CD4-positive, alpha-beta T cell treated with Interleukin-15 for 1 hour (primary cell): ENCODE measurements around the gene URAD.
"Not testable (repeated sequence)": the region's sequence is repeated elsewhere in the genome, so short reads cannot be mapped to it uniquely, and the experiment has no call there.

Source experiments
- DNase-seq: peaks from one replicate; pipeline ENCODE4 v3.0.0-alpha.2; 2020

URAD gene, protein sequence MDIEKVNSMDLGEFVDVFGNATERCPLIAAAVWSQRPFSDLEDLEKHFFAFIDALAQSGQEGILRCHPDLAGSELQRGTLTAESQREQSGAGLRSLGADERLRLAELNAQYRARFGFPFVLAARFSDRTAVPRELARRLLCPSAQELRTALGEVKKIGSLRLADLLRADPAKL

DNA sequence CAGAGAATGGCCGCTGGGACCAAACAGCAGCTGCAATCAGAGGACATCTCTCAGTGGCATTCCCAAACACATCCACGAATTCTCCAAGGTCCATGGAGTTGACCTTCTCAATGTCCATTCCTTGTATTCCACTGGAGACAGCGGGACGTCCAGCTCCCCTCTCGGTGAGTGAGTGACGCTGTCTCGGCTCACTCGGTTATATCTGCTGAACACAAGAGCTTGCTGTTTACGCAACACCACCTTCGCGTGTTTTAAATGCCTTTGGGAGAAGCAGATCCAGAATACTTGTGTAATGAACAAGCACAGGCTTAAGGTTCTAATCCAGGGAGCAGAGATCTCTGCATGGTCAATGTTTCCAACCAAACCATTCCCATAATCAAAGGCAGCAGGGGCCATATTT lies at the start of gene URAD:
Gene URAD, minus strand, starts transcription at position 174 of the 400 bp plus-strand sequence. Its CDS starts 56 bp downstream, at position 118.
- no peak for DNase-seq

GRCh38 chr13:28037399-28037798 lies 48.9 kb upstream of the URAD start:
- DNase-seq = no peak

DNA sequence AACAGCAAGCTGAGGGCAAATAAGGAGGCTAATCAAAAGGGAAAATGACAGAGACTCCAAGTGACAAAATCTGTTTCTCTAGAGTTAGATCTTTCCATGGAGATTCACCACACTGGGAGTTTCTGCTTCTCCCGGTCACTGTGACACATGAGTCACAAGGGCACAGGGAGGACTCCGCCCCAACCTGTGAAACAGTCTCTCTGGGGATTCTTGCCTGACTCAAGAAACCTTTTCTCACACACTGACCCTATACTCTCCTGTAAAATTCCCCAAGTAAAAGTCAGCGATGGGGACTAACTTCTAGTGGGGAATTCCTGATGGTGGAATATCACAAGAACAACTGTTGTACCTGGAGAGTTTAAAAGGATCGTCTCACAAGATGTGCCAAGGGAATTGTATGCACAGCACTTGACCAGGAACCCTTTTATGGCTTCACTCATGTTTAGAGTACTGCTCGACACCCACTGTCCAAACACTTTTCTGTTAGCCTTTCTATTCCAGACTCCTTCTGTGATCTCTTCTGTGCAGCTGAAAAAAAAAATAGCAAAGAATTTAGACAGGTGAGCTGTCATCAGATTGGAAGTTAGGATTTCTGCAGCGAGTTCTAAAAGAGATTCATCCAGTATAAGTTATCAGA lies 46.8 kb upstream of the URAD start:
- no peak for DNase-seq

- DNase-seq = no peak
Measured at GRCh38 chr13:28033894-28034655, 45.6 kb upstream of the URAD start.

DNA sequence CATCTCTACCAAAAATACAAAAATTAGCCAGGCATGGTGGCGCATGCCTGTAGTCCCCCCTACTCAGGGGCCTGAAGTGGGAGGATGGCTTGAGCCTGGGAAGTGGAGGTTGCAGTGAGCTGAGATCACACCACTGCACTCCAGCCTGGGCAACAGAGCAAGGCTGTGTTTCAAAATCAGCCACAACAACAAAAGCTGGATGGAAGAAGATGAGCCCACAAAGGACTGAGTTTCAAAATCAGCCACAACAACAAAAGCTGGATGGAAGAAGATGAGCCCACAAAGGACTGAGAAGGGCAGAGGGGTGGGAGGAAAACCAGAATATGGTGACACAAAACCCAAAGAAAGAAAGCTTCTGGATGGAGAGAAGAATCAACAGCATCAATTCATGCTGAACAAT lies 43.9 kb upstream of the URAD start:
- DNase-seq = not testable (repeated sequence)

DNA sequence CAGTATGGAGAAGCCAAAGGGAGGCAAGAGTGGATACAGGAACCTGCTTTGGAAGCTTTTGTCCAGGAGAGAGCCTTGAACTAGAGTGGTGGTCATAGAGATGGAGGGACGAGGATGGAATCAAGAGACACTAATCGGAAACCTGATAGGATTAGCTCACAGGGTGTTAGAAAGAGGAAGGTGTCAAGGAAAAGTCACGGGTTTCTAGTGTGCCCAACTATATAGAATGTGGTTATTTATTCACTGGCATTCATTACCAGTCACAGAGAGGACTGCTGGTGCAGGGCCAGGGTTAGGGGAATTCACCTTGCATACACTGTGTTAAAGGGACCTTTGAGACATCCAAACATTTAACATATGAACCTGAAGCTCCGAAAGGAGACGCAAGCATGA lies 43.4 kb upstream of the URAD start:
- DNase-seq = no peak

- peak; percentile 53 for DNase-seq
Measured at GRCh38 chr13:28031220-28031895, 42.9 kb upstream of the URAD start.

- no peak for DNase-seq
Measured at GRCh38 chr13:28027607-28028364, 39.3 kb upstream of the URAD start.

- DNase-seq = no peak
Measured at GRCh38 chr13:28027071-28027470, 38.6 kb upstream of the URAD start.

DNA sequence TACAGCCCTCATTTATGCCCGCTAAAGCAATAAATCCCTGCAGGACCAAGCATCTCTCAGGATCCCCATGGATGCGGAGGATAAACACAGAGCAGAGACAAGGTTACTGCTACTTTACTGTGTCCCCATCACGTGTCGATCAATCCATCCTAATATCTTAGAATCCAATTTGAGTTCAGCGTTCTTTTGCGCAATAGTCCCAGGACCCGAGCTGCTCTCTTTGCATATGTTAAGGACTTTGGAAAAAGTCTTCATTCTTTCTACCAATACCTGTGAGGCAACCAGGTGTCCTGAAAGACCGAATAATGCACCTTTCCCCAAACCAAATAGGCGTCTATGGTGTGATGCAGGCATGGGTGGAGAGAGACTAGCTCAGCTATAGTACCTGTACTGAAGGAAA lies 38.0 kb upstream of the URAD start:
- DNase-seq = no peak

GRCh38 chr13:28022848-28023518 lies 34.5 kb upstream of the URAD start:
- DNase-seq = no peak

GRCh38 chr13:28014301-28014700 lies 25.8 kb upstream of the URAD start:
- DNase-seq = no peak

- no peak for DNase-seq
Measured at GRCh38 chr13:28013482-28013881, 25.0 kb upstream of the URAD start.

GRCh38 chr13:28012896-28013295 lies 24.4 kb upstream of the URAD start:
- no peak for DNase-seq

GRCh38 chr13:28012383-28012782 lies 23.9 kb upstream of the URAD start:
- DNase-seq = no peak

DNA sequence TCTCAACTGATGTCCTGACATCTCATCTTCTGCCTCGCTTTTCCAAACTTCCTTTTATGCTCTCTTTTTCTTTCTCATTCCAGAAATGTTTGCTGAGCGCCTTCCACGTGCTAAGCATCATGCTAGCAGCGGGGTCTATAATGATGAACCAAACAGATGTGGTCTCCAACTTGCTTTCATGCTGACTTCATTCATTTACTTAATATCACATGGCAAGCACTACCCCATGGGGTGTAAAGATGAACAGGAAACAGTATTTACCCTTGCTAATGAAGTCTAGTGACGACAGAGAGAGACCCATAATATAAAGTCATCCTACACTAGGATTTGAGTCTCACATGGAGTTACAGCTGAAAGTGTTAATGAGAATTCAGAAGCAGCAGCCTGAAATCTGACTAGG lies 21.6 kb upstream of the URAD start:
- no peak for DNase-seq

DNA sequence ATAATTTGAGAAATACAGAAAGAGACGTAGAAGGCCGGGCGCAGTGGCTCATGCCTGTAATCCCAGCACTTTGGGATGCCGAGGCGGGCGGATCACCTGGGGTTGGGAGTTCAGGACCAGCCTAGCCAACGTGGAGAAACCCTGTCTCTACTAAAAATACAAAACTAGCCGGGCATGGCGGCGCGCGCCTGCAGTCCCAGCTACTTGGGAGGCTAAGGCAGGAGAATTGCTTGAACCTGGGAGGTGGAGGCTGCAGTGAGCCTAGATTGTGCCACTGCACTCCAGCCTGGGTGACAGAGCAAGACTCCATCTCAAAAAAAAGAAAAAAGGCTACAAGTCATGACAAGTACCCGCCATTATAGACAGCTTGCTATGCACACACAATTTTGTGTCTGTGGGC lies 16.5 kb upstream of the URAD start:
- DNase-seq = not testable (repeated sequence)

DNA sequence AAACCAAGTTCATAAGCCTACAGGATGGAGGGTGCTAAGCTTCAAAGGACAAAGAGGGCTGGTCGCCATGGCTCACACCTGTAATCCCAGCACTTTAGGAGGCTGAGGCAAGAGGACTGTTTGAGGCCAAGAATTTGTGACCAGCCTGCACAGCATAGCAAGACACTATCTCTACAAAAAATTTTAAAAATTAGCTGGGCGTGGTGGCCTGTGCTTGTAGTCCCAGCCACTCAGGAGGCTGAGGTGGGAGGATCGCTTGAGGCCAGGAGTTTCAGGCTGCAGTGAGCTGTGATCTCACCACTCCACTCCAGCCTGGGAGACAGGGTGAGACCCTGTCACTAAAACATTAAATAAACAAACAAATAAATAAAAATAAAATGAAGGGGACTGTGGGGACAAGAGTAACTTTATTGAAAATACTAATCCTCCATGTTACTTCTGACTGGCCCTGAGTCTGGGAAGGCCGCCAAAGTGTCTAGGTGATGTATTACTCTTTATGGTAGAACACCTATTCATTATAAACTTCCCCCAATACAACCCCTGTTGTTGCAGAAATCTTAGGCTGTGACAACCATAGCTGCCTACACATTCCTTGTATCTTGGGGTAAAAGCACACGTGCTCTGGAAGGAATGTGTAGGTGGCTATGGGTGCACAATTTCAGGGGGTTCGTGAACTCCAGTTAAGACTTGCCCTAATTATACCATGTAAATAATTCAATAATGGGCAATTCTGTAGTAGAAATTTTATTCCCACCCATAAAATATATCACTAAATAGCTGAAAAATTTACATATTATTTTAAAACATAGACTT lies 14.6 kb upstream of the URAD start:
- DNase-seq = no peak

DNA sequence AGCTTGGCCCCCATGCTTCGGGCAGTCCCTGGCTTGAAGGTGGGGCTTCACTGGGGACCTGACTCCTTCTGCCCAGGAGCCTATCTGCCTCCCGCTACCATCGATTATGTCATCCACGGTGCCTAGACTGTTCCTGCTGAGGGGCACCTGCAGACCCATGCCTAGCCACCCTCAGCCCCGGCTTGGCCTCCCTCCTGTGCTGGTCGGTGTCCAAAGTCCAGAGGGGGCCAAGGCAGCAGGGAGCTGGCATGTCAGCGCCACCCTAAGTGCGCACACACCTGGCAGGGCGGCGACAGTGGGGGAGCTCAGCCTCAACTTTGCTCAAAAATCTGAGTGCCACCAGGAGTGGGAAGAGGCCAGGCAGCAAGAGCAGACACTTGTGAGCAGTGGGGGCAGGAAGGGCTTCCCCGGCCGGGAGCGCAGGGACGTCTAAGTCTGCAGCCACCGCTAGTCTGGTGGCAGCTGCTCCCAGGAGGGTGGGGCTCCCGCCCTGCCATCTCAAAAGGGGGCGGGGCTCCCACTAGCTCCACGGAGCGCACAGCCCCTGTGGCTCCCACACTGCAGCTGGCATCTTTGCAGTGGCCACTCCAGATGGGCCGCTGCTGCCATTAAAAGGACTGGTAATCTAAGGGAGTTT lies 13.5 kb upstream of the URAD start:
- DNase-seq = no peak

DNA sequence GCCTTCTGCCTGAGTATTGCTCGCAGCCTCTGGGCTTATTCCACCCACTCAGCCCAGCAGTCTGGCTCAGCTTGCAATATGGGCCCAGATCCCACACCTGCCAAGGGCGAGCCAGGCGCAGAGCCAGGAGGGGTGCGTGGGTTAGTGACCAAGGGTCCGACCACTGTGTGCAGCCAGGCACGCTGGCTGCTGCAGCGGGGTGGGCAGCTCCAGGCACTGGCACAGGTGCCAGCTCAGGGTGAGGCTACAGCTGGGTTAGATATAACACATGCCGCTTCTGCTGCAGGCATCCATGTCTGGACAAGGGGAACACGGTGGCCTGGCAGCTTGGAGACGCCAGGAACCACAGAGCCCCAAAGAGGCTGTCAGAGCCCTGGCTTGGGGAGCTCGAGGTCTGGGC lies 12.6 kb upstream of the URAD start:
- DNase-seq = no peak

- no peak for DNase-seq
Measured at GRCh38 chr13:28000567-28000966, 12.1 kb upstream of the URAD start.
